Liver (tissue), 9 donors: Measurements from ENCODE around the gene ARID3B. TPM values are rescaled to one million over a fixed set of nuclear protein-coding genes. Genes with fewer than 3 reads are reported as not detected.

Experiments
- DNase-seq: peaks from one replicate; pipeline ENCODE4 v3.0.0-alpha.2; 2017; ENCODE audit warnings: low spot score
- H3K27ac ChIP-seq, 2 donors: one replicate each; pipeline ENCODE4 v1.7.0; 2013; ENCODE audit warnings: inconsistent platforms in 2 of 2, low read length in 2 of 2, control low read depth in 1 of 2, low read depth in 1 of 2, mild to moderate bottlenecking in 1 of 2
- H3K27me3 ChIP-seq, 4 donors: one replicate each; pipeline versions ENCODE4 v1.6.1 to v1.7.0; 2013; ENCODE audit warnings: low read length in 3 of 4, inconsistent platforms in 1 of 4, mild to moderate bottlenecking in 1 of 4, moderate library complexity in 1 of 4; ENCODE audit not compliant: control insufficient read depth in 4 of 4, insufficient read depth in 4 of 4
- H3K36me3 ChIP-seq, 4 donors: one replicate each; pipeline versions ENCODE4 v1.6.1 to v1.7.0; 2013; ENCODE audit warnings: low read length in 3 of 4, mild to moderate bottlenecking in 3 of 4, low read depth in 1 of 4, moderate library complexity in 1 of 4; ENCODE audit not compliant: control insufficient read depth in 4 of 4, insufficient read depth in 3 of 4
- H3K4me1 ChIP-seq, 4 donors: one replicate each; pipeline versions ENCODE4 v1.6.1 to v1.7.0; 2013; ENCODE audit warnings: low read length in 3 of 4, mild to moderate bottlenecking in 3 of 4, moderate library complexity in 1 of 4; ENCODE audit not compliant: control insufficient read depth in 4 of 4, insufficient read depth in 4 of 4
- H3K4me3 ChIP-seq, 3 donors: one replicate each; pipeline versions ENCODE4 v1.6.1 to v1.7.0; 2013; ENCODE audit warnings: low read length in 3 of 3, control low read depth in 1 of 3, low read depth in 1 of 3, mild to moderate bottlenecking in 1 of 3
- H3K9ac ChIP-seq, 2 donors: one replicate each; pipeline ENCODE4 v1.7.0; 2013; ENCODE audit warnings: low read length in 2 of 2, mild to moderate bottlenecking in 2 of 2, moderate library complexity in 2 of 2, control low read depth in 1 of 2, low read depth in 1 of 2
- H3K9me3 ChIP-seq, 4 donors: one replicate each; pipeline versions ENCODE4 v1.6.1 to v1.7.0; 2013; ENCODE audit warnings: low read length in 3 of 4; ENCODE audit not compliant: control insufficient read depth in 4 of 4
- ATF3 ChIP-seq: IDR thresholded peaks from 2 replicates; pipeline ENCODE4 v1.6.1; 2016; ENCODE audit warnings: antibody characterized with exemption
- CTCF ChIP-seq: fragments of 150-350 bp; IDR thresholded peaks from 2 replicates; pipeline ENCODE4 v1.5.1; 2017; ENCODE audit warnings: improper control_type of control experiment, low read depth, low read length; ENCODE audit not compliant: missing input control
- EGR1 ChIP-seq, 2 donors: IDR thresholded peaks; 2 replicates each; pipeline ENCODE4 v1.6.1; 2016 to 2018; ENCODE audit warnings: antibody characterized with exemption in 2 of 2, low read depth in 2 of 2
- FOXA1 ChIP-seq: IDR thresholded peaks from 2 replicates; pipeline ENCODE4 v1.6.1; 2016; ENCODE audit warnings: antibody characterized with exemption
- GABPA ChIP-seq, 2 donors: IDR thresholded peaks in 1 of 2; conservative IDR thresholded peaks in 1 of 2; 2 replicates each; pipeline ENCODE4 v1.6.1; 2016; ENCODE audit warnings: antibody characterized with exemption in 2 of 2, mild to moderate bottlenecking in 1 of 2, moderate library complexity in 1 of 2
- HNF4A ChIP-seq, 2 donors: conservative IDR thresholded peaks; 2 replicates each; pipeline ENCODE4 v1.6.1; 2016; ENCODE audit warnings: antibody characterized with exemption in 2 of 2, mild to moderate bottlenecking in 2 of 2
- HNF4G ChIP-seq: IDR thresholded peaks from 2 replicates; pipeline ENCODE4 v1.6.1; 2016; ENCODE audit warnings: antibody characterized with exemption
- JUND ChIP-seq, 2 donors: IDR thresholded peaks; 2 replicates each; pipeline ENCODE4 v1.6.1; 2016; ENCODE audit warnings: antibody characterized with exemption in 2 of 2
- MAX ChIP-seq: IDR thresholded peaks from 2 replicates; pipeline ENCODE4 v1.6.1; 2016; ENCODE audit warnings: antibody characterized with exemption
- NR2F2 ChIP-seq: IDR thresholded peaks from 2 replicates; pipeline ENCODE4 v1.6.1; 2016; ENCODE audit warnings: antibody characterized with exemption
- RAD21 ChIP-seq, 2 donors: IDR thresholded peaks; 2 replicates each; pipeline ENCODE4 v1.6.1; 2016; ENCODE audit warnings: antibody characterized with exemption in 2 of 2, mild to moderate bottlenecking in 2 of 2
- REST ChIP-seq: IDR thresholded peaks from 2 replicates; pipeline ENCODE4 v1.6.1; 2016; ENCODE audit warnings: antibody characterized with exemption, mild to moderate bottlenecking
- RXRA ChIP-seq, 2 donors: IDR thresholded peaks; 2 replicates each; pipeline ENCODE4 v1.6.1; 2017 to 2018; ENCODE audit warnings: antibody characterized with exemption in 2 of 2, mild to moderate bottlenecking in 1 of 2
- SP1 ChIP-seq: IDR thresholded peaks from 2 replicates; pipeline ENCODE4 v1.6.1; 2018; ENCODE audit warnings: antibody characterized with exemption, mild to moderate bottlenecking
- TAF1 ChIP-seq: conservative IDR thresholded peaks from 2 replicates; pipeline ENCODE4 v1.6.1; 2016; ENCODE audit warnings: antibody characterized with exemption, mild to moderate bottlenecking
- YY1 ChIP-seq: IDR thresholded peaks from 2 replicates; pipeline ENCODE4 v1.6.1; 2016; ENCODE audit warnings: antibody characterized with exemption, mild to moderate bottlenecking
- WGBS: extraction: QIAGEN DNeasy Blood & Tissue Kit; methylation state at CpG from one replicate; pipeline ENCODE4 v1.1.7; 2013; 5-methylcytosine and 5-hydroxymethylcytosine counted together
- polyA plus RNA-seq, 2 donors: library from polyadenylated mRNA; stranded (reverse) in 1 of 2; unstranded in 1 of 2; fragments of 200-250 nt in 1 of 2; fragments of >200 nt in 1 of 2; fragmentation: Nextera tagmentation in 1 of 2; extraction: Ambion mirVana in 1 of 2; gene quantifications; one replicate each; pipeline versions ENCODE4 v1.2.1 to v1.2.3, GENCODE V29; 2013 to 2015
- total RNA-seq, 2 donors: library from RNA; depleted of rRNA; stranded (reverse); fragments of >200 nt; gene quantifications; one replicate each; pipeline ENCODE4 v1.2.3, GENCODE V29; 2014
- donor health status: healthy.
- donor health status: healthy.
- donor health status: healthy.
- donor health status: healthy.
- donor health status: healthy.

The ARID3B gene
- total and polyA plus RNA-seq, 4 donors = 1.4 to 6.6 (median 2.7) TPM

- Histone ChIP-seq H3K4me1 (peaks cover 9 to 45% (median 38%) of the 10 kb centered on the region in 4 donors), H3K9me3 (no peaks in the 10 kb centered on the region), H3K27ac (no peak overlapping the region), H3K4me3 (no peak overlapping the region), H3K27me3 (no peaks in the 10 kb centered on the region), H3K9ac (no peak overlapping the region), H3K36me3 (peaks cover 30 to 64% (median 50%) of the 10 kb centered on the region in 4 donors)
- TF ChIP-seq CTCF (peak; percentile 88), ATF3 (no peak), EGR1 (IDR thresholded peaks at IDR 0.05; ENCODE audit: low read depth in 2 of 2) (no peak), RAD21 (IDR thresholded peaks at IDR 0.05) (peak; percentile 88 to 96), SP1 (peak; percentile 24), RXRA (IDR thresholded peaks at IDR 0.05) (peak; percentile 77 to 87), HNF4A (conservative IDR thresholded peaks at IDR 0.05) (peak; percentile 49 to 62), GABPA (IDR thresholded peaks at IDR 0.05 in 1 of 2, conservative IDR thresholded peaks at IDR 0.05 in 1 of 2) (peak in 1 of 2 donors; percentile 53), REST (no peak)
- 55% methylated on average over 23 of the region's 23 CpGs for WGBS
- peak; percentile 77 for DNase-seq
These were observed 79.9 kb downstream of the ARID3B start for GRCh38 chr15:74620636-74621545.

- H3K9me3 ChIP-seq = no peaks in the 10 kb centered on the region
- peaks cover 30 to 71% (median 57%) of the 10 kb centered on the region in 4 donors for H3K36me3 ChIP-seq
- WGBS = 94% methylated on average over 16 of the region's 16 CpGs
- no peak overlapping the region for H3K4me3 ChIP-seq
- no peak for DNase-seq
- no peak overlapping the region for H3K9ac ChIP-seq
- H3K27me3 ChIP-seq = no peaks in the 10 kb centered on the region
- TF ChIP-seq SP1 (no peak), MAX (no peak), REST (no peak), FOXA1 (no peak), CTCF (no peak), TAF1 (no peak), NR2F2 (no peak), RAD21 (IDR thresholded peaks at IDR 0.05) (no peak), HNF4G (no peak), RXRA (IDR thresholded peaks at IDR 0.05) (no peak), ATF3 (no peak), JUND (IDR thresholded peaks at IDR 0.05) (no peak), GABPA (IDR thresholded peaks at IDR 0.05 in 1 of 2, conservative IDR thresholded peaks at IDR 0.05 in 1 of 2) (no peak), HNF4A (conservative IDR thresholded peaks at IDR 0.05) (no peak), YY1 (no peak)
- no peak overlapping the region for H3K27ac ChIP-seq
- H3K4me1 ChIP-seq = peaks cover 9 to 43% (median 37%) of the 10 kb centered on the region in 4 donors
These were observed 80.5 kb downstream of the ARID3B start for GRCh38 chr15:74621546-74621920.
